HEK293 (cell line): ENCODE results near the gene EMCN.

Source experiments
- CTCF ChIA-PET: fragments of 350-600 bp; formaldehyde crosslinking; extraction: SDS; loops from one replicate; lab custom pipeline; 2021; ENCODE audit warnings: antibody characterized with exemption; lab: Yijun Ruan, JAX
- POLR2A ChIA-PET: fragments of 300-600 bp; formaldehyde crosslinking; extraction: SDS; loops from one replicate; lab custom pipeline; 2020; ENCODE audit warnings: antibody characterized with exemption, inconsistent platforms; lab: Yijun Ruan, JAX
- H3K27ac ChIP-seq: fragments of 200-500 bp; sonication (Bioruptor generic); 2 replicates; pipeline ENCODE4 v1.5.1; 2014; ENCODE audit warnings: low read depth, low read length, control low read depth, inconsistent platforms; ENCODE audit errors: extremely low read depth
- H3K36me3 ChIP-seq, 2 experiments: fragments of 200-500 bp in 1 of 2; sonication (Bioruptor generic) in 1 of 2; 1 replicate in 1 of 2; 2 replicates in 1 of 2; pipeline ENCODE4 v1.5.1; 2014 to 2017; ENCODE audit warnings: inconsistent platforms in 2 of 2, low read length in 2 of 2; ENCODE audit not compliant: control insufficient read depth in 2 of 2, insufficient read depth in 1 of 2
- H3K4me1 ChIP-seq: fragments of 200-500 bp; sonication (Bioruptor generic); 2 replicates; pipeline ENCODE4 v1.5.1; 2014; ENCODE audit warnings: mild to moderate bottlenecking, low read length, inconsistent platforms; ENCODE audit not compliant: control insufficient read depth, insufficient read depth
- H3K4me3 ChIP-seq: 2 replicates; pipeline ENCODE4 v1.5.1; 2011; ENCODE audit warnings: low read depth, mild to moderate bottlenecking, control low read depth, low read length, moderate library complexity
- H3K9me3 ChIP-seq: fragments of 200-500 bp; sonication (Bioruptor generic); 2 replicates; pipeline ENCODE4 v1.5.1; 2014; ENCODE audit warnings: low read depth, low read length, inconsistent platforms; ENCODE audit not compliant: control insufficient read depth, insufficient read depth
- GLI4 ChIP-seq: fragments of 450-650 bp; formaldehyde crosslinking; IDR thresholded peaks from 2 replicates; pipeline ENCODE4 v1.5.1; 2016; ENCODE audit warnings: missing biosample characterization, missing genetic modification characterization
- GLIS2 ChIP-seq: fragments of 450-650 bp; formaldehyde crosslinking; IDR thresholded peaks from 2 replicates; pipeline ENCODE4 v1.5.1; 2016; ENCODE audit warnings: missing biosample characterization, missing genetic modification characterization
- INSM2 ChIP-seq: fragments of 450-650 bp; formaldehyde crosslinking; IDR thresholded peaks from 2 replicates; pipeline ENCODE4 v1.5.1; 2016; ENCODE audit warnings: missing biosample characterization, missing genetic modification characterization
- KLF9 ChIP-seq: fragments of 450-650 bp; formaldehyde crosslinking; IDR thresholded peaks from 2 replicates; pipeline ENCODE4 v1.5.1; 2016; ENCODE audit warnings: missing biosample characterization, missing genetic modification characterization, low read depth
- MZF1 ChIP-seq: fragments of 450-650 bp; formaldehyde crosslinking; IDR thresholded peaks from 2 replicates; pipeline ENCODE4 v1.5.1; 2017; ENCODE audit warnings: missing biosample characterization, missing genetic modification characterization, borderline replicate concordance
- PRDM4 ChIP-seq: fragments of 450-650 bp; formaldehyde crosslinking; IDR thresholded peaks from 2 replicates; pipeline ENCODE4 v1.5.1; 2017; ENCODE audit warnings: missing biosample characterization, missing genetic modification characterization
- ZBTB20 ChIP-seq: fragments of 450-650 bp; formaldehyde crosslinking; IDR thresholded peaks from 2 replicates; pipeline ENCODE4 v1.5.1; 2016; ENCODE audit warnings: missing biosample characterization, missing genetic modification characterization
- ZBTB48 ChIP-seq: fragments of 450-650 bp; formaldehyde crosslinking; IDR thresholded peaks from 2 replicates; pipeline ENCODE4 v1.5.1; 2016; ENCODE audit warnings: missing biosample characterization, missing genetic modification characterization
- ZNF138 ChIP-seq: fragments of 450-650 bp; formaldehyde crosslinking; IDR thresholded peaks from 2 replicates; pipeline ENCODE4 v1.5.1; 2016; ENCODE audit warnings: missing biosample characterization, missing genetic modification characterization, borderline replicate concordance
- ZNF214 ChIP-seq: fragments of 450-650 bp; formaldehyde crosslinking; IDR thresholded peaks from 2 replicates; pipeline ENCODE4 v1.5.1; 2017; ENCODE audit warnings: missing biosample characterization, mild to moderate bottlenecking, missing genetic modification characterization, borderline replicate concordance
- ZNF239 ChIP-seq: fragments of 450-650 bp; formaldehyde crosslinking; IDR thresholded peaks from 2 replicates; pipeline ENCODE4 v1.5.1; 2016; ENCODE audit warnings: missing biosample characterization, missing genetic modification characterization
- ZNF366 ChIP-seq: fragments of 450-650 bp; formaldehyde crosslinking; conservative IDR thresholded peaks from 2 replicates; pipeline ENCODE4 v1.5.1; 2016; ENCODE audit warnings: missing biosample characterization, missing genetic modification characterization
- ZNF37A ChIP-seq: fragments of 450-650 bp; IDR thresholded peaks from 2 replicates; pipeline ENCODE4 v1.5.1; 2018; ENCODE audit warnings: missing biosample characterization, missing genetic modification characterization
- ZNF544 ChIP-seq: fragments of 450-650 bp; formaldehyde crosslinking; IDR thresholded peaks from 2 replicates; pipeline ENCODE4 v1.5.0; 2017; ENCODE audit warnings: missing biosample characterization, missing genetic modification characterization
- ZNF561 ChIP-seq: fragments of 450-650 bp; IDR thresholded peaks from 2 replicates; pipeline ENCODE4 v1.5.1; 2018; ENCODE audit warnings: missing biosample characterization, missing genetic modification characterization, borderline replicate concordance
- ZNF610 ChIP-seq: fragments of 450-650 bp; formaldehyde crosslinking; IDR thresholded peaks from 2 replicates; pipeline ENCODE4 v1.5.1; 2016; ENCODE audit warnings: missing biosample characterization, missing genetic modification characterization, borderline replicate concordance
- ZNF692 ChIP-seq: fragments of 450-650 bp; formaldehyde crosslinking; IDR thresholded peaks from 2 replicates; pipeline ENCODE4 v1.5.1; 2016; ENCODE audit warnings: missing biosample characterization, missing genetic modification characterization
- ZNF747 ChIP-seq: fragments of 450-650 bp; formaldehyde crosslinking; IDR thresholded peaks from 2 replicates; pipeline ENCODE4 v1.5.1; 2016; ENCODE audit warnings: missing biosample characterization, missing genetic modification characterization
- TF ChIP-seq, protein P1 (sequence below): fragments of 450-650 bp; formaldehyde crosslinking; IDR thresholded peaks from 2 replicates; pipeline ENCODE4 v1.5.1; 2016; ENCODE audit warnings: missing biosample characterization, missing genetic modification characterization
- TF ChIP-seq, protein P2 (sequence below): fragments of 450-650 bp; formaldehyde crosslinking; IDR thresholded peaks from 2 replicates; pipeline ENCODE4 v1.5.0; 2017; ENCODE audit warnings: missing biosample characterization, missing genetic modification characterization, borderline replicate concordance

The EMCN gene

DNA sequence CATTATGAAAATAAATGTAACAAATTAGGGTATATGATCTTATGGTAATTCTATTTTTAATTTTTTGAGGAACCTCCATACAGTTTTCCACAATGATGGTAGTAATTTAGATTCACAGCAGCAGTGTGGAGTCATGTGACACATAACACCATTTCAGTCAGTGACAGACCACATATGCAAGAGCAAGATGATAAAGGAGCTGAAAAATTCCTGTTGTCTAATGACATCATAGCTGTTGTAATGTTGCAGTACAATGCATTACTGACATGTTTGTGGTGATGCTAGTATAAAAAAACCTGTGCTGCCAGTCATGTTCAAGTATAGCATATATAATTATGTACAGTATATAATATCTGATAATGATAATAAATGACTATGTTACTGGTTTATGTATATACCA lies 28.5 kb downstream of the EMCN start (continued):
- no peak for TF ChIP-seq MZF1 (tag by site-specific recombination)
- no peak for TF ChIP-seq ZNF214 (tag by site-specific recombination)
- no peak for TF ChIP-seq ZBTB48 (tag by site-specific recombination)

GRCh38 chr4:100486496-100486895 lies 31.3 kb downstream of the EMCN start:
- H3K36me3 ChIP-seq, result no peaks in the 10 kb centered on the region
- H3K4me3 ChIP-seq, result no peak overlapping the region
- TF ChIP-seq PRDM4 (tag by site-specific recombination) (no peak), ZNF239 (no peak), KLF9 (tag by site-specific recombination) (no peak), ZNF37A (tag by site-specific recombination) (no peak), GLIS2 (tag by site-specific recombination) (no peak), ZBTB48 (tag by site-specific recombination) (no peak), ZNF544 (tag by site-specific recombination) (no peak), ZNF610 (no peak), INSM2 (no peak), ZNF692 (tag by site-specific recombination) (no peak), GLI4 (tag by site-specific recombination) (no peak), ZNF138 (tag by site-specific recombination) (no peak), ZBTB20 (tag by site-specific recombination) (no peak), ZNF747 (tag by site-specific recombination) (no peak), ZNF561 (tag by site-specific recombination) (no peak), ZNF366 (no peak)
- TF ChIP-seq, protein P1, sequence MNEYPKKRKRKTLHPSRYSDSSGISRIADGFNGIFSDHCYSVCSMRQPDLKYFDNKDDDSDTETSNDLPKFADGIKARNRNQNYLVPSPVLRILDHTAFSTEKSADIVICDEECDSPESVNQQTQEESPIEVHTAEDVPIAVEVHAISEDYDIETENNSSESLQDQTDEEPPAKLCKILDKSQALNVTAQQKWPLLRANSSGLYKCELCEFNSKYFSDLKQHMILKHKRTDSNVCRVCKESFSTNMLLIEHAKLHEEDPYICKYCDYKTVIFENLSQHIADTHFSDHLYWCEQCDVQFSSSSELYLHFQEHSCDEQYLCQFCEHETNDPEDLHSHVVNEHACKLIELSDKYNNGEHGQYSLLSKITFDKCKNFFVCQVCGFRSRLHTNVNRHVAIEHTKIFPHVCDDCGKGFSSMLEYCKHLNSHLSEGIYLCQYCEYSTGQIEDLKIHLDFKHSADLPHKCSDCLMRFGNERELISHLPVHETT, result no peak
- TF ChIP-seq, protein P2, sequence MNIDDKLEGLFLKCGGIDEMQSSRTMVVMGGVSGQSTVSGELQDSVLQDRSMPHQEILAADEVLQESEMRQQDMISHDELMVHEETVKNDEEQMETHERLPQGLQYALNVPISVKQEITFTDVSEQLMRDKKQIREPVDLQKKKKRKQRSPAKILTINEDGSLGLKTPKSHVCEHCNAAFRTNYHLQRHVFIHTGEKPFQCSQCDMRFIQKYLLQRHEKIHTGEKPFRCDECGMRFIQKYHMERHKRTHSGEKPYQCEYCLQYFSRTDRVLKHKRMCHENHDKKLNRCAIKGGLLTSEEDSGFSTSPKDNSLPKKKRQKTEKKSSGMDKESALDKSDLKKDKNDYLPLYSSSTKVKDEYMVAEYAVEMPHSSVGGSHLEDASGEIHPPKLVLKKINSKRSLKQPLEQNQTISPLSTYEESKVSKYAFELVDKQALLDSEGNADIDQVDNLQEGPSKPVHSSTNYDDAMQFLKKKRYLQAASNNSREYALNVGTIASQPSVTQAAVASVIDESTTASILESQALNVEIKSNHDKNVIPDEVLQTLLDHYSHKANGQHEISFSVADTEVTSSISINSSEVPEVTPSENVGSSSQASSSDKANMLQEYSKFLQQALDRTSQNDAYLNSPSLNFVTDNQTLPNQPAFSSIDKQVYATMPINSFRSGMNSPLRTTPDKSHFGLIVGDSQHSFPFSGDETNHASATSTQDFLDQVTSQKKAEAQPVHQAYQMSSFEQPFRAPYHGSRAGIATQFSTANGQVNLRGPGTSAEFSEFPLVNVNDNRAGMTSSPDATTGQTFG, result no peak
- H3K27ac ChIP-seq, result no peak overlapping the region
- H3K4me1 ChIP-seq, result no peaks in the 10 kb centered on the region
- no peaks in the 10 kb centered on the region for H3K9me3 ChIP-seq
- POLR2A ChIA-PET, result no interaction called here
- CTCF ChIA-PET, result interaction anchor here (0.6 kb wide), 1 partner anchor 298 kb away, joined by 3 read pairs; no protein-coding TSS in a partner anchor
